Astrocyte (in vitro differentiated cells and primary cell): ENCODE results near the gene FRZB. TPM values are rescaled to one million over a fixed set of nuclear protein-coding genes. Genes with fewer than 3 reads are reported as not detected.

Source experiments
- DNase-seq: peaks from one replicate; pipeline ENCODE4 v3.0.0-alpha.2; 2010; ENCODE audit warnings: low read depth
- FAIRE-seq: peaks from 2 replicates; lab custom pipeline; 2011; peaks lifted over from hg19 to GRCh38; lab: Jason Lieb, UNC
- H2AFZ ChIP-seq: 2 replicates; pipeline ENCODE4 v1.6.0; 2012; ENCODE audit warnings: low read depth, low read length, inconsistent platforms
- H3K27ac ChIP-seq: 2 replicates; pipeline ENCODE4 v1.5.1; 2011; ENCODE audit warnings: low read depth, low read length, inconsistent platforms
- H3K27me3 ChIP-seq: 2 replicates; pipeline ENCODE4 v1.6.0; 2011; ENCODE audit warnings: low read length, inconsistent platforms; ENCODE audit not compliant: insufficient read depth
- H3K36me3 ChIP-seq: 2 replicates; pipeline ENCODE4 v1.5.1; 2011; ENCODE audit warnings: low read length, inconsistent platforms; ENCODE audit not compliant: insufficient read depth
- H3K4me1 ChIP-seq: 2 replicates; pipeline ENCODE4 v1.5.1; 2011; ENCODE audit warnings: low read length, inconsistent platforms; ENCODE audit not compliant: insufficient read depth
- H3K4me2 ChIP-seq: 2 replicates; pipeline ENCODE4 v1.6.0; 2012; ENCODE audit warnings: low read length, inconsistent platforms
- H3K4me3 ChIP-seq: 2 replicates; pipeline ENCODE4 v1.5.1; 2011; ENCODE audit warnings: low read depth, mild to moderate bottlenecking, low read length, inconsistent platforms; ENCODE audit not compliant: insufficient read depth
- H3K79me2 ChIP-seq: 2 replicates; pipeline ENCODE4 v1.6.0; 2012; ENCODE audit warnings: mild to moderate bottlenecking, low read length, inconsistent platforms; ENCODE audit not compliant: insufficient read depth
- H3K9ac ChIP-seq: 2 replicates; pipeline ENCODE4 v1.6.0; 2012; ENCODE audit warnings: mild to moderate bottlenecking, low read length, inconsistent platforms
- H3K9me3 ChIP-seq: 2 replicates; pipeline ENCODE4 v1.5.1; 2012; ENCODE audit warnings: low read depth, mild to moderate bottlenecking, low read length, inconsistent platforms; ENCODE audit not compliant: insufficient read depth
- H4K20me1 ChIP-seq: 2 replicates; pipeline ENCODE4 v1.6.0; 2012; ENCODE audit warnings: low read length, inconsistent platforms; ENCODE audit not compliant: insufficient read depth
- H3K27ac Mint-ChIP-seq: one replicate; pipeline ENCODE4 v1.8.0; 2021; ENCODE audit warnings: mild to moderate bottlenecking, mixed read lengths; ENCODE audit not compliant: unreplicated experiment
- H3K27me3 Mint-ChIP-seq: one replicate; pipeline ENCODE4 v1.8.0; 2021; ENCODE audit warnings: low read depth, mixed read lengths; ENCODE audit not compliant: unreplicated experiment
- H3K36me3 Mint-ChIP-seq: one replicate; pipeline ENCODE4 v1.8.0; 2021; ENCODE audit warnings: low read depth, mixed read lengths; ENCODE audit not compliant: unreplicated experiment
- H3K4me1 Mint-ChIP-seq: one replicate; pipeline ENCODE4 v1.8.0; 2021; ENCODE audit warnings: low read depth, mixed read lengths; ENCODE audit not compliant: unreplicated experiment
- H3K4me3 Mint-ChIP-seq: one replicate; pipeline ENCODE4 v1.8.0; 2021; ENCODE audit warnings: mild to moderate bottlenecking, moderate library complexity, mixed read lengths; ENCODE audit not compliant: unreplicated experiment
- H3K9me3 Mint-ChIP-seq: one replicate; pipeline ENCODE4 v1.8.0; 2021; ENCODE audit warnings: mild to moderate bottlenecking, mixed read lengths; ENCODE audit not compliant: unreplicated experiment
- EZH2 ChIP-seq: IDR thresholded peaks from 2 replicates; pipeline ENCODE4 v1.6.1; 2012; ENCODE audit warnings: mild to moderate bottlenecking, low read length, inconsistent platforms; ENCODE audit not compliant: insufficient read depth
- total RNA-seq: library from RNA; stranded (reverse); gene quantifications from 2 replicates; pipeline ENCODE4 v1.2.1, GENCODE V29; 2021
- TF ChIP-seq, protein P1 (sequence below): IDR thresholded peaks from 2 replicates; pipeline ENCODE4 v1.5.1; 2011; ENCODE audit warnings: low read depth, mild to moderate bottlenecking, inconsistent platforms, low read length, moderate library complexity; ENCODE audit not compliant: insufficient read depth

Gene FRZB
- total RNA-seq, 1 donor from 2014 or later: 0.77 TPM

- Histone ChIP-seq H3K9ac (no peak overlapping the region), H3K4me3 (no peak overlapping the region), H2AFZ (no peak overlapping the region), H3K27ac (no peak overlapping the region), H4K20me1 (no peaks in the 10 kb centered on the region), H3K9me3 (no peaks in the 10 kb centered on the region), H3K27me3 (no peaks in the 10 kb centered on the region), H3K79me2 (no peaks in the 10 kb centered on the region), H3K4me1 (no peaks in the 10 kb centered on the region), H3K36me3 (no peaks in the 10 kb centered on the region), H3K4me2 (no peak overlapping the region)
- FAIRE-seq: no peak
- Mint-ChIP-seq H3K27ac (no peak overlapping the region), H3K36me3 (no peaks in the 10 kb centered on the region), H3K27me3 (no peaks in the 10 kb centered on the region), H3K4me1 (peaks cover 11% of the 10 kb centered on the region), H3K4me3 (no peak overlapping the region), H3K9me3 (peaks cover 2% of the 10 kb centered on the region)
- no peak for TF ChIP-seq EZH2
- TF ChIP-seq, protein P1, sequence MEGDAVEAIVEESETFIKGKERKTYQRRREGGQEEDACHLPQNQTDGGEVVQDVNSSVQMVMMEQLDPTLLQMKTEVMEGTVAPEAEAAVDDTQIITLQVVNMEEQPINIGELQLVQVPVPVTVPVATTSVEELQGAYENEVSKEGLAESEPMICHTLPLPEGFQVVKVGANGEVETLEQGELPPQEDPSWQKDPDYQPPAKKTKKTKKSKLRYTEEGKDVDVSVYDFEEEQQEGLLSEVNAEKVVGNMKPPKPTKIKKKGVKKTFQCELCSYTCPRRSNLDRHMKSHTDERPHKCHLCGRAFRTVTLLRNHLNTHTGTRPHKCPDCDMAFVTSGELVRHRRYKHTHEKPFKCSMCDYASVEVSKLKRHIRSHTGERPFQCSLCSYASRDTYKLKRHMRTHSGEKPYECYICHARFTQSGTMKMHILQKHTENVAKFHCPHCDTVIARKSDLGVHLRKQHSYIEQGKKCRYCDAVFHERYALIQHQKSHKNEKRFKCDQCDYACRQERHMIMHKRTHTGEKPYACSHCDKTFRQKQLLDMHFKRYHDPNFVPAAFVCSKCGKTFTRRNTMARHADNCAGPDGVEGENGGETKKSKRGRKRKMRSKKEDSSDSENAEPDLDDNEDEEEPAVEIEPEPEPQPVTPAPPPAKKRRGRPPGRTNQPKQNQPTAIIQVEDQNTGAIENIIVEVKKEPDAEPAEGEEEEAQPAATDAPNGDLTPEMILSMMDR: no peak
- DNase-seq: peak; percentile 34
These were observed 43.7 kb downstream of the FRZB start for GRCh38 chr2:182822733-182823132.

DNA sequence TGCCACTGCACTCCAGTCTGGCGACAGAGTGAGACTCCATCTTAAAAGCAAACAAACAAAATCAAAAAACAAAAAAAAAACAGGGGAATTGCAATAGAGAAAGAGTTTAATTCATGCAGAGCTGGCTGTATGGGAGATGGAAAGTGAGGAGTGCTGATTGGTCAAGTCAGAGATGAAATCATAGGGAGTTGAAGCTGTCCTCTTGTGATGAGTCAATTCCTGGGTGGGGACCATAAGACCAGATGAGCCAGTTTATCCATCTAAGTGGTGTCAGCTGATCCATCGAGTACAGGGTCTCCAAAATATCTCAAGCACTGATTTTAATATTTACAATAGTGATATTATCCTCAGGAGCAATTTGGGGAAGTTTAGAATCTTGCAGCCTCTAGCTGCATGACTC lies 45.3 kb downstream of the FRZB start:
- H2AFZ ChIP-seq: no peak overlapping the region
- no peak overlapping the region for H3K27ac Mint-ChIP-seq

DNA sequence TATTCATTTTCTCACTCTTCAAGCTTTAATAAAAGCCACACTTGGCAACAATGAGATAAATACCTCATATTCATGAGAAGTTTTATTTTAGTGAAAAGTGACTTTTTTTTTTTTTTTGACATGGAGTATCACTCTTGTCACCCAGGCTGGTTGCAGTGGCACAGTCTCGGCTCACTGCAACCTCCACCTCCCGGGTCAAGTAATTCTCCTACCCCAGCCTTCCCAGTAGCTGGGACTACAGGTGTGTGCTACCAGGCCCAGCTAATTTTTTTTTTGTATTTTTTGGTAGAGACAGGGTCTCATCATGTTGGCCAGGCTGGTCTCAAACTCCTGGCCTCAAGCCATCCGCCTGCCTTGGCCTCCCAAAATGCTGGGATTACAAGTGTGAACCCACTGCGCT lies 47.0 kb downstream of the FRZB start:
- Mint-ChIP-seq H3K9me3 (peaks cover 2% of the 10 kb centered on the region), H3K36me3 (no peaks in the 10 kb centered on the region), H3K27me3 (no peaks in the 10 kb centered on the region), H3K4me3 (no peak overlapping the region), H3K4me1 (peaks cover 20% of the 10 kb centered on the region), H3K27ac (no peak overlapping the region)
- FAIRE-seq: no peak
- no peaks in the 10 kb centered on the region for H3K4me1 ChIP-seq
- DNase-seq: no peak
- no peak overlapping the region for H2AFZ ChIP-seq
- H3K27ac ChIP-seq: no peak overlapping the region
- H3K9me3 ChIP-seq: no peaks in the 10 kb centered on the region
- no peak overlapping the region for H3K4me2 ChIP-seq
- H3K9ac ChIP-seq: no peak overlapping the region
- TF ChIP-seq, protein P1: no peak
- TF ChIP-seq EZH2: no peak
- no peaks in the 10 kb centered on the region for H3K79me2 ChIP-seq
- no peaks in the 10 kb centered on the region for H3K27me3 ChIP-seq
- H4K20me1 ChIP-seq: no peaks in the 10 kb centered on the region
- H3K4me3 ChIP-seq: no peak overlapping the region
- no peaks in the 10 kb centered on the region for H3K36me3 ChIP-seq

More for the DNA sequence above, 45.3 kb downstream of the FRZB start:
- H3K4me1 ChIP-seq: no peaks in the 10 kb centered on the region
- no peaks in the 10 kb centered on the region for H3K9me3 ChIP-seq
- DNase-seq (no peak), FAIRE-seq (no peak)
- H3K4me3 Mint-ChIP-seq: no peak overlapping the region
- H3K79me2 ChIP-seq: no peaks in the 10 kb centered on the region
- no peak overlapping the region for H3K9ac ChIP-seq
- H3K36me3 ChIP-seq: no peaks in the 10 kb centered on the region
- no peak overlapping the region for H3K4me3 ChIP-seq
- H4K20me1 ChIP-seq: no peaks in the 10 kb centered on the region
- TF ChIP-seq EZH2: no peak
- TF ChIP-seq, protein P1: no peak
- H3K27me3 Mint-ChIP-seq: no peaks in the 10 kb centered on the region
- peaks cover 2% of the 10 kb centered on the region for H3K9me3 Mint-ChIP-seq
- peaks cover 20% of the 10 kb centered on the region for H3K4me1 Mint-ChIP-seq
- H3K27ac ChIP-seq: no peak overlapping the region
- no peaks in the 10 kb centered on the region for H3K36me3 Mint-ChIP-seq
- no peaks in the 10 kb centered on the region for H3K27me3 ChIP-seq
- no peak overlapping the region for H3K4me2 ChIP-seq
